Measurements from ENCODE around the gene TPSG1. TPM values are rescaled to one million over a fixed set of nuclear protein-coding genes. Genes with fewer than 3 reads are reported as not detected.
"Not testable (repeated sequence)": the region's sequence is repeated elsewhere in the genome, so short reads cannot be mapped to it uniquely, and the experiment has no call there.

TPSG1 gene
- total RNA-seq, 1 donor from 2014 or later: not detected

GRCh38 chr16:1253701-1254364, 28.8 kb upstream of the TPSG1 start:
- H3K4me1 Mint-ChIP-seq (ENCODE audit: low read depth); H3K4me3 Mint-ChIP-seq; H3K36me3 Mint-ChIP-seq (ENCODE audit: low read depth); H3K27ac Mint-ChIP-seq; DNase-seq (ENCODE audit: low spot score); H3K27me3 Mint-ChIP-seq (ENCODE audit: insufficient read depth); intact Hi-C loops (cut with micrococcal nuclease); H3K9me3 Mint-ChIP-seq: not testable (repeated sequence)

- H3K4me1 Mint-ChIP-seq (ENCODE audit: low read depth); DNase-seq (ENCODE audit: low spot score); H3K36me3 Mint-ChIP-seq (ENCODE audit: low read depth); intact Hi-C loops (cut with micrococcal nuclease); H3K9me3 Mint-ChIP-seq; H3K27ac Mint-ChIP-seq; H3K4me3 Mint-ChIP-seq: not testable (repeated sequence)
- H3K27me3 Mint-ChIP-seq (ENCODE audit: insufficient read depth): peaks cover 11% of the 10 kb centered on the region
These were observed 24.1 kb upstream of the TPSG1 start for GRCh38 chr16:1249031-1249755.

GRCh38 chr16:1247903-1248537, 23.0 kb upstream of the TPSG1 start:
- intact Hi-C loops (cut with micrococcal nuclease); H3K4me3 Mint-ChIP-seq; H3K4me1 Mint-ChIP-seq (ENCODE audit: low read depth); DNase-seq (ENCODE audit: low spot score); H3K27ac Mint-ChIP-seq; H3K36me3 Mint-ChIP-seq (ENCODE audit: low read depth); H3K9me3 Mint-ChIP-seq: not testable (repeated sequence)
- peaks cover 11% of the 10 kb centered on the region for H3K27me3 Mint-ChIP-seq (ENCODE audit: insufficient read depth)

GRCh38 chr16:1245452-1246020, 20.5 kb upstream of the TPSG1 start:
- Mint-ChIP-seq H3K9me3 (no peaks in the 10 kb centered on the region), H3K4me1 (ENCODE audit: low read depth) (no peaks in the 10 kb centered on the region), H3K36me3 (ENCODE audit: low read depth) (no peaks in the 10 kb centered on the region), H3K27me3 (ENCODE audit: insufficient read depth) (peaks cover 10% of the 10 kb centered on the region), H3K4me3 (no peak overlapping the region), H3K27ac (no peak overlapping the region)
- no peak for DNase-seq (ENCODE audit: low spot score)
- intact Hi-C loops (cut with micrococcal nuclease): no loop called here

- H3K27ac Mint-ChIP-seq: no peak overlapping the region
- no peak for DNase-seq (ENCODE audit: low spot score)
- H3K9me3 Mint-ChIP-seq: no peaks in the 10 kb centered on the region
- intact Hi-C loops (cut with micrococcal nuclease): no loop called here
- H3K36me3 Mint-ChIP-seq (ENCODE audit: low read depth): no peaks in the 10 kb centered on the region
- H3K4me3 Mint-ChIP-seq: no peak overlapping the region
- H3K27me3 Mint-ChIP-seq (ENCODE audit: insufficient read depth): peaks cover 10% of the 10 kb centered on the region
- H3K4me1 Mint-ChIP-seq (ENCODE audit: low read depth): no peaks in the 10 kb centered on the region
These were observed 19.8 kb upstream of the TPSG1 start for GRCh38 chr16:1244881-1245280.

GRCh38 chr16:1243907-1244850, 19.1 kb upstream of the TPSG1 start:
- H3K9me3 Mint-ChIP-seq; H3K27ac Mint-ChIP-seq; intact Hi-C loops (cut with micrococcal nuclease); H3K36me3 Mint-ChIP-seq (ENCODE audit: low read depth); H3K27me3 Mint-ChIP-seq (ENCODE audit: insufficient read depth); H3K4me1 Mint-ChIP-seq (ENCODE audit: low read depth); H3K4me3 Mint-ChIP-seq; DNase-seq (ENCODE audit: low spot score): not testable (repeated sequence)

GRCh38 chr16:1243363-1243762, 18.3 kb upstream of the TPSG1 start:
- H3K4me1 Mint-ChIP-seq (ENCODE audit: low read depth); H3K9me3 Mint-ChIP-seq; H3K36me3 Mint-ChIP-seq (ENCODE audit: low read depth); DNase-seq (ENCODE audit: low spot score); H3K4me3 Mint-ChIP-seq; H3K27me3 Mint-ChIP-seq (ENCODE audit: insufficient read depth); intact Hi-C loops (cut with micrococcal nuclease); H3K27ac Mint-ChIP-seq: not testable (repeated sequence)

- H3K9me3 Mint-ChIP-seq; DNase-seq (ENCODE audit: low spot score); H3K36me3 Mint-ChIP-seq (ENCODE audit: low read depth); H3K27me3 Mint-ChIP-seq (ENCODE audit: insufficient read depth); H3K27ac Mint-ChIP-seq; H3K4me1 Mint-ChIP-seq (ENCODE audit: low read depth); intact Hi-C loops (cut with micrococcal nuclease); H3K4me3 Mint-ChIP-seq: not testable (repeated sequence)
These were observed 16.0 kb upstream of the TPSG1 start for GRCh38 chr16:1241081-1241480.

GRCh38 chr16:1240436-1240835, 15.4 kb upstream of the TPSG1 start, which contains the start of gene TPSAB1:
TSS of gene TPSAB1 (plus strand) at chr16:1240705. CDS start at chr16:1240939, 234 bp downstream.
- H3K4me1 Mint-ChIP-seq (ENCODE audit: low read depth); DNase-seq (ENCODE audit: low spot score); H3K36me3 Mint-ChIP-seq (ENCODE audit: low read depth); H3K4me3 Mint-ChIP-seq; intact Hi-C loops (cut with micrococcal nuclease); H3K9me3 Mint-ChIP-seq; H3K27ac Mint-ChIP-seq; H3K27me3 Mint-ChIP-seq (ENCODE audit: insufficient read depth): not testable (repeated sequence)

GRCh38 chr16:1239575-1239974, 14.5 kb upstream of the TPSG1 start:
- intact Hi-C loops (cut with micrococcal nuclease); H3K4me1 Mint-ChIP-seq (ENCODE audit: low read depth): not testable (repeated sequence)

GRCh38 chr16:1238909-1239308, 13.8 kb upstream of the TPSG1 start:
- intact Hi-C loops (cut with micrococcal nuclease): not testable (repeated sequence)

More at GRCh38 chr16:1239575-1239974, 14.5 kb upstream of the TPSG1 start:
- not testable (repeated sequence) for H3K9me3 Mint-ChIP-seq; H3K36me3 Mint-ChIP-seq (ENCODE audit: low read depth); H3K27me3 Mint-ChIP-seq (ENCODE audit: insufficient read depth); H3K27ac Mint-ChIP-seq; H3K4me3 Mint-ChIP-seq; DNase-seq (ENCODE audit: low spot score)

GRCh38 chr16:1237990-1238389, 12.9 kb upstream of the TPSG1 start:
- no peaks in the 10 kb centered on the region for H3K36me3 Mint-ChIP-seq (ENCODE audit: low read depth)
- intact Hi-C loops (cut with micrococcal nuclease): no loop called here
- DNase-seq (ENCODE audit: low spot score): no peak
- H3K27me3 Mint-ChIP-seq (ENCODE audit: insufficient read depth): no peaks in the 10 kb centered on the region
- no peak overlapping the region for H3K27ac Mint-ChIP-seq
- no peaks in the 10 kb centered on the region for H3K9me3 Mint-ChIP-seq
- H3K4me1 Mint-ChIP-seq (ENCODE audit: low read depth): no peaks in the 10 kb centered on the region
- no peak overlapping the region for H3K4me3 Mint-ChIP-seq

More at GRCh38 chr16:1238909-1239308, 13.8 kb upstream of the TPSG1 start:
- H3K27me3 Mint-ChIP-seq (ENCODE audit: insufficient read depth); H3K27ac Mint-ChIP-seq; H3K4me1 Mint-ChIP-seq (ENCODE audit: low read depth); H3K9me3 Mint-ChIP-seq; H3K36me3 Mint-ChIP-seq (ENCODE audit: low read depth); DNase-seq (ENCODE audit: low spot score); H3K4me3 Mint-ChIP-seq: not testable (repeated sequence)
